HL-60 (cell line): ENCODE data around the gene PIGC.

Experiments
- DNase-seq, 2 experiments: peaks; one replicate each; pipeline ENCODE4 v3.0.0-alpha.2; 2010 to 2020; ENCODE audit warnings: low read depth in 1 of 2, low spot score in 1 of 2
- H3K27ac ChIP-seq: fragments of 250-450 bp; sonication (Bioruptor Pico); replicated peaks from 2 replicates; pipeline ENCODE4 v1.5.1; 2020; ENCODE audit warnings: mild to moderate bottlenecking, moderate library complexity
- H3K27me3 ChIP-seq: fragments of 250-450 bp; sonication (Bioruptor Pico); 2 replicates; pipeline ENCODE4 v1.5.1; 2021; ENCODE audit warnings: mild to moderate bottlenecking, moderate library complexity; ENCODE audit not compliant: insufficient read depth, poor library complexity, severe bottlenecking
- H3K4me3 ChIP-seq: replicated peaks from 2 replicates; pipeline ENCODE4 v1.5.1; 2011; ENCODE audit warnings: mild to moderate bottlenecking, control low read depth, low read length; ENCODE audit not compliant: insufficient read depth
- GABPA ChIP-seq: IDR thresholded peaks from 2 replicates; pipeline ENCODE4 v1.6.1; 2012; ENCODE audit warnings: low read depth
- POLR2AphosphoS5 ChIP-seq: IDR thresholded peaks from 2 replicates; pipeline ENCODE4 v1.6.1; 2012; ENCODE audit warnings: low read depth
- REST ChIP-seq: IDR thresholded peaks from 2 replicates; pipeline ENCODE4 v1.6.1; 2012; ENCODE audit warnings: low read depth; ENCODE audit not compliant: insufficient replicate concordance
- SPI1 ChIP-seq: IDR thresholded peaks from 2 replicates; pipeline ENCODE4 v1.6.1; 2012; ENCODE audit warnings: low read depth, mild to moderate bottlenecking, borderline replicate concordance
- TF ChIP-seq, protein P1 (sequence below): IDR thresholded peaks from one replicate; pipeline ENCODE4 v1.5.1; 2011; ENCODE audit warnings: low read length, control low read depth, inconsistent platforms; ENCODE audit not compliant: insufficient read depth

The PIGC gene

DNA sequence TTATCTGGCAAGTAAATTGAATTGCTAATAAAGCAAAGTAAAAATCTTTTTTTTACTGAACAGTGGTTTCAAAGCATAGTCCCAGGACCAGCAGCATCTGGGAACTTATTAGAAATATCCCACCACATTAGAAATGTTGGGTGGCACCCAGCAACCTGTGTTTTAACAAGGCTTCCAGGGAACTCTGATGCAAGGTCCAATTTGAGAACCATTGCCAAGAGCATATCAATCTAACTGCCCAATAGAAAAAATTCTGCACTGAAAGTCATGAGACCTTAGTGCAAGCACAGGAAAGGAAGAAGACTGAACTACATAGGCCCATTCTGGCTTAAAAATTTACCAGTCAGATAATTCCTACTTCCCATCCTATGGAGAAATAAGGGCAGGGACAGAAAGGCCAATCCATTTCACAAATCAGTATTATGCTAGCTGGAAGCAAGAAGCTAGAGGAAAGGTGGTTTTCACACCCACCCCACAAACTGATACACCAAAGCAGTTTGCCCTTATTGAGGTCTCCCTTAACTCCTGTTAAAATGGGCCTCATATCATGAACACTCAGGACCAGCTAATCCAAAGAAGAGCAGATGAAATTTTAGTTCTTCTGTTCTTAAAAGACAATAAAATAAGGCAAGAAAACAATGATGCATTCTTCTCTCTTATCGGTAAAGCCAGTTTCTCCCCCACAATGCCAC lies 40.8 kb downstream of the PIGC start:
- no peak for DNase-seq
- Histone ChIP-seq H3K27me3 (no peaks in the 10 kb centered on the region), H3K27ac (no peak overlapping the region), H3K4me3 (no peak overlapping the region)
- TF ChIP-seq GABPA (no peak), REST (no peak), SPI1 (no peak), POLR2AphosphoS5 (no peak)
- TF ChIP-seq, protein P1, sequence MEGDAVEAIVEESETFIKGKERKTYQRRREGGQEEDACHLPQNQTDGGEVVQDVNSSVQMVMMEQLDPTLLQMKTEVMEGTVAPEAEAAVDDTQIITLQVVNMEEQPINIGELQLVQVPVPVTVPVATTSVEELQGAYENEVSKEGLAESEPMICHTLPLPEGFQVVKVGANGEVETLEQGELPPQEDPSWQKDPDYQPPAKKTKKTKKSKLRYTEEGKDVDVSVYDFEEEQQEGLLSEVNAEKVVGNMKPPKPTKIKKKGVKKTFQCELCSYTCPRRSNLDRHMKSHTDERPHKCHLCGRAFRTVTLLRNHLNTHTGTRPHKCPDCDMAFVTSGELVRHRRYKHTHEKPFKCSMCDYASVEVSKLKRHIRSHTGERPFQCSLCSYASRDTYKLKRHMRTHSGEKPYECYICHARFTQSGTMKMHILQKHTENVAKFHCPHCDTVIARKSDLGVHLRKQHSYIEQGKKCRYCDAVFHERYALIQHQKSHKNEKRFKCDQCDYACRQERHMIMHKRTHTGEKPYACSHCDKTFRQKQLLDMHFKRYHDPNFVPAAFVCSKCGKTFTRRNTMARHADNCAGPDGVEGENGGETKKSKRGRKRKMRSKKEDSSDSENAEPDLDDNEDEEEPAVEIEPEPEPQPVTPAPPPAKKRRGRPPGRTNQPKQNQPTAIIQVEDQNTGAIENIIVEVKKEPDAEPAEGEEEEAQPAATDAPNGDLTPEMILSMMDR: no peak

GRCh38 chr1:172401892-172402291 lies 42.0 kb downstream of the PIGC start:
- Histone ChIP-seq H3K27ac (no peak overlapping the region), H3K4me3 (no peak overlapping the region), H3K27me3 (no peaks in the 10 kb centered on the region)
- no peak for TF ChIP-seq GABPA
- no peak for TF ChIP-seq SPI1
- TF ChIP-seq REST: no peak
- TF ChIP-seq, protein P1: no peak
- no peak for TF ChIP-seq POLR2AphosphoS5
- no peak for DNase-seq

- TF ChIP-seq REST: no peak
- TF ChIP-seq, protein P1: no peak
- TF ChIP-seq POLR2AphosphoS5: no peak
- TF ChIP-seq SPI1: no peak
- no peak for TF ChIP-seq GABPA
- H3K27me3 ChIP-seq: no peaks in the 10 kb centered on the region
- DNase-seq: no peak
- H3K4me3 ChIP-seq: no peak overlapping the region
- no peak overlapping the region for H3K27ac ChIP-seq
These were observed 42.4 kb downstream of the PIGC start for GRCh38 chr1:172401477-172401876.
